ENCODE measurements around the gene LMNTD2.
"Not testable (repeated sequence)": the region's sequence is repeated elsewhere in the genome, so short reads cannot be mapped to it uniquely, and the experiment has no call there.

The LMNTD2 gene

GRCh38 chr11:586376-587316 is 26.1 kb upstream of the LMNTD2 start:
- DNase-seq (ENCODE audit: low read depth, low spot score) = no peak

- no peak for DNase-seq (ENCODE audit: low read depth, low spot score)
Observed at GRCh38 chr11:584287-584686, 23.7 kb upstream of the LMNTD2 start.

- no peak for DNase-seq (ENCODE audit: low read depth, low spot score)
Observed at GRCh38 chr11:581752-582151, 21.2 kb upstream of the LMNTD2 start.

GRCh38 chr11:581342-581741 is 20.8 kb upstream of the LMNTD2 start:
- no peak for DNase-seq (ENCODE audit: low read depth, low spot score)

GRCh38 chr11:579830-580601 is 19.5 kb upstream of the LMNTD2 start:
- no peak for DNase-seq (ENCODE audit: low read depth, low spot score)

- DNase-seq (ENCODE audit: low read depth, low spot score) = no peak
Observed at GRCh38 chr11:578276-579035, 17.9 kb upstream of the LMNTD2 start.

GRCh38 chr11:577611-577894 is 17.0 kb upstream of the LMNTD2 start:
- DNase-seq (ENCODE audit: low read depth, low spot score) = no peak

- no peak for DNase-seq (ENCODE audit: low read depth, low spot score)
Observed at GRCh38 chr11:576811-577610, 16.5 kb upstream of the LMNTD2 start.

- DNase-seq (ENCODE audit: low read depth, low spot score) = no peak
Observed at GRCh38 chr11:575996-576768, 15.6 kb upstream of the LMNTD2 start, which contains the start of gene PHRF1. Gene PHRF1 (plus strand): TSS chr11:576470. CDS start chr11:581513, 5,043 bp downstream.

- DNase-seq (ENCODE audit: low read depth, low spot score) = no peak
Observed at GRCh38 chr11:575313-575995, 14.9 kb upstream of the LMNTD2 start.

- DNase-seq (ENCODE audit: low read depth, low spot score) = no peak
Observed at GRCh38 chr11:574632-575312, 14.2 kb upstream of the LMNTD2 start.

GRCh38 chr11:574031-574570 is 13.6 kb upstream of the LMNTD2 start:
- DNase-seq (ENCODE audit: low read depth, low spot score) = not testable (repeated sequence)

- DNase-seq (ENCODE audit: low read depth, low spot score) = no peak
Observed at GRCh38 chr11:573146-573759, 12.7 kb upstream of the LMNTD2 start.

GRCh38 chr11:571802-572185 is 11.3 kb upstream of the LMNTD2 start:
- DNase-seq (ENCODE audit: low read depth, low spot score) = no peak

GRCh38 chr11:569158-569885 is 8.8 kb upstream of the LMNTD2 start:
- DNase-seq (ENCODE audit: low read depth, low spot score) = no peak

- no peak for DNase-seq (ENCODE audit: low read depth, low spot score)
Observed at GRCh38 chr11:568306-569157, 8.0 kb upstream of the LMNTD2 start.
